ENCODE data around the gene TOR2A. TPM values are rescaled to one million over a fixed set of nuclear protein-coding genes. Genes with fewer than 3 reads are reported as not detected.

Gene TOR2A
- total and polyA plus RNA-seq, 4 donors: 5.1 to 14.6 (median 11.8) TPM

- no peak overlapping the region for H3K4me3 ChIP-seq (ENCODE audit: low read depth in 1 of 3, low read length in 3 of 3)
- H3K27me3 ChIP-seq (ENCODE audit: control insufficient read depth in 4 of 4, insufficient read depth in 4 of 4, low read length in 3 of 4): no peaks in the 10 kb centered on the region
- no peak for DNase-seq (ENCODE audit: low spot score)
- 50% methylated on average over 5 of the region's 5 CpGs for WGBS
- H3K4me1 ChIP-seq (ENCODE audit: control insufficient read depth in 4 of 4, insufficient read depth in 4 of 4, low read length in 3 of 4): peaks cover 0 to 6% (median 2%) of the 10 kb centered on the region in 4 donors
- no peak for TF ChIP-seq JUND (IDR thresholded peaks at IDR 0.05)
- no peak for TF ChIP-seq EGR1 (IDR thresholded peaks at IDR 0.05; ENCODE audit: low read depth in 2 of 2)
- TF ChIP-seq TAF1 (conservative IDR thresholded peaks at IDR 0.05): no peak
- no peak for TF ChIP-seq FOXA2 (IDR thresholded peaks at IDR 0.05)
- no peak for TF ChIP-seq YY1 (IDR thresholded peaks at IDR 0.05)
- no peak for TF ChIP-seq HNF4A (conservative IDR thresholded peaks at IDR 0.05)
- no peak for TF ChIP-seq FOXA1 (IDR thresholded peaks at IDR 0.05)
- no peak for TF ChIP-seq RAD21 (IDR thresholded peaks at IDR 0.05)
- no peak for TF ChIP-seq RXRA (IDR thresholded peaks at IDR 0.05)
- no peaks in the 10 kb centered on the region for H3K36me3 ChIP-seq (ENCODE audit: control insufficient read depth in 4 of 4, insufficient read depth in 3 of 4, low read depth in 1 of 4, low read length in 3 of 4)
- H3K9me3 ChIP-seq (ENCODE audit: control insufficient read depth in 4 of 4, low read length in 3 of 4): no peaks in the 10 kb centered on the region
- no peak overlapping the region for H3K9ac ChIP-seq (ENCODE audit: low read depth in 1 of 2, low read length in 2 of 2)
- H3K27ac ChIP-seq (ENCODE audit: low read depth in 1 of 2, low read length in 2 of 2): no peak overlapping the region
Measured at GRCh38 chr9:127761491-127761956, 26.4 kb upstream of the TOR2A start.

- peaks cover 0 to 6% (median 2%) of the 10 kb centered on the region in 4 donors for H3K4me1 ChIP-seq (ENCODE audit: control insufficient read depth in 4 of 4, insufficient read depth in 4 of 4, low read length in 3 of 4)
- 64% methylated on average over 5 of the region's 5 CpGs for WGBS
- H3K36me3 ChIP-seq (ENCODE audit: control insufficient read depth in 4 of 4, insufficient read depth in 3 of 4, low read depth in 1 of 4, low read length in 3 of 4): no peaks in the 10 kb centered on the region
- no peak for DNase-seq (ENCODE audit: low spot score)
- H3K4me3 ChIP-seq (ENCODE audit: low read depth in 1 of 3, low read length in 3 of 3): no peak overlapping the region
- H3K9me3 ChIP-seq (ENCODE audit: control insufficient read depth in 4 of 4, low read length in 3 of 4): no peaks in the 10 kb centered on the region
- H3K27me3 ChIP-seq (ENCODE audit: control insufficient read depth in 4 of 4, insufficient read depth in 4 of 4, low read length in 3 of 4): no peaks in the 10 kb centered on the region
- H3K9ac ChIP-seq (ENCODE audit: low read depth in 1 of 2, low read length in 2 of 2): no peak overlapping the region
- H3K27ac ChIP-seq (ENCODE audit: low read depth in 1 of 2, low read length in 2 of 2): no peak overlapping the region
- TF ChIP-seq, protein P1, sequence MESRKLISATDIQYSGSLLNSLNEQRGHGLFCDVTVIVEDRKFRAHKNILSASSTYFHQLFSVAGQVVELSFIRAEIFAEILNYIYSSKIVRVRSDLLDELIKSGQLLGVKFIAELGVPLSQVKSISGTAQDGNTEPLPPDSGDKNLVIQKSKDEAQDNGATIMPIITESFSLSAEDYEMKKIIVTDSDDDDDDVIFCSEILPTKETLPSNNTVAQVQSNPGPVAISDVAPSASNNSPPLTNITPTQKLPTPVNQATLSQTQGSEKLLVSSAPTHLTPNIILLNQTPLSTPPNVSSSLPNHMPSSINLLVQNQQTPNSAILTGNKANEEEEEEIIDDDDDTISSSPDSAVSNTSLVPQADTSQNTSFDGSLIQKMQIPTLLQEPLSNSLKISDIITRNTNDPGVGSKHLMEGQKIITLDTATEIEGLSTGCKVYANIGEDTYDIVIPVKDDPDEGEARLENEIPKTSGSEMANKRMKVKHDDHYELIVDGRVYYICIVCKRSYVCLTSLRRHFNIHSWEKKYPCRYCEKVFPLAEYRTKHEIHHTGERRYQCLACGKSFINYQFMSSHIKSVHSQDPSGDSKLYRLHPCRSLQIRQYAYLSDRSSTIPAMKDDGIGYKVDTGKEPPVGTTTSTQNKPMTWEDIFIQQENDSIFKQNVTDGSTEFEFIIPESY (IDR thresholded peaks at IDR 0.05): no peak
- TF ChIP-seq CTCF (IDR thresholded peaks at IDR 0.05; ENCODE audit: low read depth, low read length, missing input control) (no peak), GABPA (IDR thresholded peaks at IDR 0.05 in 1 of 2, conservative IDR thresholded peaks at IDR 0.05 in 1 of 2) (no peak), JUND (IDR thresholded peaks at IDR 0.05) (no peak), HNF4G (IDR thresholded peaks at IDR 0.05) (no peak)
Measured at GRCh38 chr9:127761061-127761460, 26.0 kb upstream of the TOR2A start.

GRCh38 chr9:127758843-127759242 lies 23.7 kb upstream of the TOR2A start:
- WGBS: 85% methylated on average over 5 of the region's 5 CpGs
- Histone ChIP-seq H3K4me1 (ENCODE audit: control insufficient read depth in 4 of 4, insufficient read depth in 4 of 4, low read length in 3 of 4) (peaks cover 0 to 11% (median 0%) of the 10 kb centered on the region in 4 donors), H3K27me3 (ENCODE audit: control insufficient read depth in 4 of 4, insufficient read depth in 4 of 4, low read length in 3 of 4) (no peaks in the 10 kb centered on the region), H3K36me3 (ENCODE audit: control insufficient read depth in 4 of 4, insufficient read depth in 3 of 4, low read depth in 1 of 4, low read length in 3 of 4) (no peaks in the 10 kb centered on the region), H3K9ac (ENCODE audit: low read depth in 1 of 2, low read length in 2 of 2) (no peak overlapping the region), H3K27ac (ENCODE audit: low read depth in 1 of 2, low read length in 2 of 2) (no peak overlapping the region), H3K9me3 (ENCODE audit: control insufficient read depth in 4 of 4, low read length in 3 of 4) (no peaks in the 10 kb centered on the region), H3K4me3 (ENCODE audit: low read depth in 1 of 3, low read length in 3 of 3) (no peak overlapping the region)
- DNase-seq (ENCODE audit: low spot score): no peak
- TF ChIP-seq ATF3 (IDR thresholded peaks at IDR 0.05): no peak
- no peak for TF ChIP-seq HNF4G (IDR thresholded peaks at IDR 0.05)
- TF ChIP-seq CTCF (IDR thresholded peaks at IDR 0.05; ENCODE audit: low read depth, low read length, missing input control): no peak
- no peak for TF ChIP-seq JUND (IDR thresholded peaks at IDR 0.05)
- no peak for TF ChIP-seq TAF1 (conservative IDR thresholded peaks at IDR 0.05)
- no peak for TF ChIP-seq SP1 (IDR thresholded peaks at IDR 0.05)
- no peak for TF ChIP-seq FOXA1 (IDR thresholded peaks at IDR 0.05)
- TF ChIP-seq YY1 (IDR thresholded peaks at IDR 0.05): no peak
- no peak for TF ChIP-seq GABPA (IDR thresholded peaks at IDR 0.05 in 1 of 2, conservative IDR thresholded peaks at IDR 0.05 in 1 of 2)
- TF ChIP-seq RXRA (IDR thresholded peaks at IDR 0.05): no peak
- TF ChIP-seq RAD21 (IDR thresholded peaks at IDR 0.05): no peak
- TF ChIP-seq EGR1 (IDR thresholded peaks at IDR 0.05; ENCODE audit: low read depth in 2 of 2): no peak
- TF ChIP-seq, protein P2, sequence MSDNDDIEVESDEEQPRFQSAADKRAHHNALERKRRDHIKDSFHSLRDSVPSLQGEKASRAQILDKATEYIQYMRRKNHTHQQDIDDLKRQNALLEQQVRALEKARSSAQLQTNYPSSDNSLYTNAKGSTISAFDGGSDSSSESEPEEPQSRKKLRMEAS (IDR thresholded peaks at IDR 0.05): no peak
- TF ChIP-seq, protein P1 (IDR thresholded peaks at IDR 0.05): no peak
- TF ChIP-seq FOXA2 (IDR thresholded peaks at IDR 0.05): no peak

All from liver (tissue), 9 donors.